Measurements from ENCODE around the gene GANC. TPM values are rescaled to one million over a fixed set of nuclear protein-coding genes. Genes with fewer than 3 reads are reported as not detected.
A peak's percentile ranks its signal among the peaks of the same experiment; 100 is the strongest.

The GANC gene
- total and polyA plus RNA-seq, 9 of the 15 experiments (the other 6 are each of a cell fraction or from before 2014, with no cell fraction given) = 10.9 to 19.0 (median 14.5) TPM

DNA sequence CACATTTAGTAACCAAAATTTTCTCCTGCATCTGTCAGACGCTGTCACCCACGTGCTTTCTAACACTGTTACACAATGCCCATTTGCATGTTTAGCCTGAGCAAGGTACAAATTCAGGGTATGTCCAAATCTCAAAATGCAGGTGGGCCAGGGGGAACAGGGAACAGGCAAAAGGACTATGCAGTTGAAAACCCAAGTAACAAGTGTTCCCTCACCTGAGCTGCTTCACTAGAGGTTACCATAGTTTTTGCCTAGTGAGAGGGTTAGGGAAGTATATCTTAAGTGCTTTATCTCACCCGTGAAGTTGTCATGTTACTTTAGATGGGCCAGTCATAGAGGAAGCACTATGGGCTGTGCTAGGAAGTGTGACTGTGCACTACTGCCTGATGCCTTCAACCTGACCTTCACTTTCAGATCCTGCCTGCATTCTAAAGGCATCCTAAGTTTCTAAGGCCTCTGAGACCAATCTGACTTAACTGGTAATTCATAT is 6.3 kb downstream of the GANC start (continued):
- TF ChIP-seq, protein P1, sequence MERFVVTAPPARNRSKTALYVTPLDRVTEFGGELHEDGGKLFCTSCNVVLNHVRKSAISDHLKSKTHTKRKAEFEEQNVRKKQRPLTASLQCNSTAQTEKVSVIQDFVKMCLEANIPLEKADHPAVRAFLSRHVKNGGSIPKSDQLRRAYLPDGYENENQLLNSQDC (CRISPR knock-in tag; IDR thresholded peaks at IDR 0.05) = no peak
- TF ChIP-seq IFI16 (CRISPR knock-in tag; IDR thresholded peaks at IDR 0.05) (no peak), EHMT2 (IDR thresholded peaks at IDR 0.05) (0 out of 2 replicates have a peak, but pooled peaks have one; percentile 60), SUPT5H (IDR thresholded peaks at IDR 0.05) (no peak), DACH1 (IDR thresholded peaks at IDR 0.05; ENCODE audit: partially characterized antibody) (no peak), RAD21 (CRISPR knock-in tag; conservative IDR thresholded peaks at IDR 0.05 in 1 of 2, IDR thresholded peaks at IDR 0.05 in 1 of 2) (no peak), FIP1L1 (IDR thresholded peaks at IDR 0.05; ENCODE audit: low read depth, low read length, poor library complexity, severe bottlenecking) (no peak), MAZ (CRISPR knock-in tag; conservative IDR thresholded peaks at IDR 0.05 in 1 of 2, IDR thresholded peaks at IDR 0.05 in 1 of 2) (no peak), PTRF (tag; IDR thresholded peaks at IDR 0.05) (no peak), POLR2B (IDR thresholded peaks at IDR 0.05; ENCODE audit: low read depth, partially characterized antibody) (no peak), BRD4 (IDR thresholded peaks at IDR 0.05) (no peak), EP400 (IDR thresholded peaks at IDR 0.05) (peak; percentile 52; the same call in 1 of the 2 replicates), RBM39 (optimal IDR thresholded peaks at IDR 0.05; ENCODE audit: low read depth, low read length) (no peak), ATF1 (CRISPR knock-in tag; IDR thresholded peaks at IDR 0.05) (no peak), ATF1 (tag; IDR thresholded peaks at IDR 0.05) (peak; percentile 58), TAF1 (IDR thresholded peaks at IDR 0.05; ENCODE audit: control insufficient read depth, extremely low read depth, insufficient read depth, low read length, severe bottlenecking) (peak; percentile 46), ZNF695 (CRISPR knock-in tag; IDR thresholded peaks at IDR 0.05) (no peak), TCF7L2 (IDR thresholded peaks at IDR 0.05; ENCODE audit: low read depth, low read length) (no peak), CAMTA2 (CRISPR knock-in tag; conservative IDR thresholded peaks at IDR 0.05) (no peak)
- TF ChIP-seq, protein P2, sequence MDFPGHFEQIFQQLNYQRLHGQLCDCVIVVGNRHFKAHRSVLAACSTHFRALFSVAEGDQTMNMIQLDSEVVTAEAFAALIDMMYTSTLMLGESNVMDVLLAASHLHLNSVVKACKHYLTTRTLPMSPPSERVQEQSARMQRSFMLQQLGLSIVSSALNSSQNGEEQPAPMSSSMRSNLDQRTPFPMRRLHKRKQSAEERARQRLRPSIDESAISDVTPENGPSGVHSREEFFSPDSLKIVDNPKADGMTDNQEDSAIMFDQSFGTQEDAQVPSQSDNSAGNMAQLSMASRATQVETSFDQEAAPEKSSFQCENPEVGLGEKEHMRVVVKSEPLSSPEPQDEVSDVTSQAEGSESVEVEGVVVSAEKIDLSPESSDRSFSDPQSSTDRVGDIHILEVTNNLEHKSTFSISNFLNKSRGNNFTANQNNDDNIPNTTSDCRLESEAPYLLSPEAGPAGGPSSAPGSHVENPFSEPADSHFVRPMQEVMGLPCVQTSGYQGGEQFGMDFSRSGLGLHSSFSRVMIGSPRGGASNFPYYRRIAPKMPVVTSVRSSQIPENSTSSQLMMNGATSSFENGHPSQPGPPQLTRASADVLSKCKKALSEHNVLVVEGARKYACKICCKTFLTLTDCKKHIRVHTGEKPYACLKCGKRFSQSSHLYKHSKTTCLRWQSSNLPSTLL (IDR thresholded peaks at IDR 0.05) = no peak
- TF ChIP-seq, protein P3, sequence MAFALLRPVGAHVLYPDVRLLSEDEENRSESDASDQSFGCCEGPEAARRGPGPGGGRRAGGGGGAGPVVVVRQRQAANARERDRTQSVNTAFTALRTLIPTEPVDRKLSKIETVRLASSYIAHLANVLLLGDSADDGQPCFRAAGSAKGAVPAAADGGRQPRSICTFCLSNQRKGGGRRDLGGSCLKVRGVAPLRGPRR (CRISPR knock-in tag; IDR thresholded peaks at IDR 0.05) = peak; percentile 24; the same call in 1 of the 2 replicates
- TF ChIP-seq, protein P4, sequence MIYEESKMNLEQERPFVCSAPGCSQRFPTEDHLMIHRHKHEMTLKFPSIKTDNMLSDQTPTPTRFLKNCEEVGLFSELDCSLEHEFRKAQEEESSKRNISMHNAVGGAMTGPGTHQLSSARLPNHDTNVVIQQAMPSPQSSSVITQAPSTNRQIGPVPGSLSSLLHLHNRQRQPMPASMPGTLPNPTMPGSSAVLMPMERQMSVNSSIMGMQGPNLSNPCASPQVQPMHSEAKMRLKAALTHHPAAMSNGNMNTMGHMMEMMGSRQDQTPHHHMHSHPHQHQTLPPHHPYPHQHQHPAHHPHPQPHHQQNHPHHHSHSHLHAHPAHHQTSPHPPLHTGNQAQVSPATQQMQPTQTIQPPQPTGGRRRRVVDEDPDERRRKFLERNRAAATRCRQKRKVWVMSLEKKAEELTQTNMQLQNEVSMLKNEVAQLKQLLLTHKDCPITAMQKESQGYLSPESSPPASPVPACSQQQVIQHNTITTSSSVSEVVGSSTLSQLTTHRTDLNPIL (CRISPR knock-in tag; IDR thresholded peaks at IDR 0.05) = no peak
- TF ChIP-seq, protein P5, sequence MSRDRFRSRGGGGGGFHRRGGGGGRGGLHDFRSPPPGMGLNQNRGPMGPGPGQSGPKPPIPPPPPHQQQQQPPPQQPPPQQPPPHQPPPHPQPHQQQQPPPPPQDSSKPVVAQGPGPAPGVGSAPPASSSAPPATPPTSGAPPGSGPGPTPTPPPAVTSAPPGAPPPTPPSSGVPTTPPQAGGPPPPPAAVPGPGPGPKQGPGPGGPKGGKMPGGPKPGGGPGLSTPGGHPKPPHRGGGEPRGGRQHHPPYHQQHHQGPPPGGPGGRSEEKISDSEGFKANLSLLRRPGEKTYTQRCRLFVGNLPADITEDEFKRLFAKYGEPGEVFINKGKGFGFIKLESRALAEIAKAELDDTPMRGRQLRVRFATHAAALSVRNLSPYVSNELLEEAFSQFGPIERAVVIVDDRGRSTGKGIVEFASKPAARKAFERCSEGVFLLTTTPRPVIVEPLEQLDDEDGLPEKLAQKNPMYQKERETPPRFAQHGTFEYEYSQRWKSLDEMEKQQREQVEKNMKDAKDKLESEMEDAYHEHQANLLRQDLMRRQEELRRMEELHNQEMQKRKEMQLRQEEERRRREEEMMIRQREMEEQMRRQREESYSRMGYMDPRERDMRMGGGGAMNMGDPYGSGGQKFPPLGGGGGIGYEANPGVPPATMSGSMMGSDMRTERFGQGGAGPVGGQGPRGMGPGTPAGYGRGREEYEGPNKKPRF (IDR thresholded peaks at IDR 0.05; ENCODE audit: low read depth, low read length) = no peak
- TF ChIP-seq, protein P6, sequence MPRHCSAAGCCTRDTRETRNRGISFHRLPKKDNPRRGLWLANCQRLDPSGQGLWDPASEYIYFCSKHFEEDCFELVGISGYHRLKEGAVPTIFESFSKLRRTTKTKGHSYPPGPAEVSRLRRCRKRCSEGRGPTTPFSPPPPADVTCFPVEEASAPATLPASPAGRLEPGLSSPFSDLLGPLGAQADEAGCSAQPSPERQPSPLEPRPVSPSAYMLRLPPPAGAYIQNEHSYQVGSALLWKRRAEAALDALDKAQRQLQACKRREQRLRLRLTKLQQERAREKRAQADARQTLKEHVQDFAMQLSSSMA (CRISPR knock-in tag; IDR thresholded peaks at IDR 0.05) = no peak
